GM04503 (cell line): ENCODE measurements around the gene CFC1B.
"Not testable (repeated sequence)": the region's sequence is repeated elsewhere in the genome, so short reads cannot be mapped to it uniquely, and the experiment has no call there.

Source experiments
- DNase-seq: peaks from one replicate; pipeline ENCODE4 v3.0.0-alpha.2; 2012; ENCODE audit warnings: low read depth

CFC1B gene

DNA sequence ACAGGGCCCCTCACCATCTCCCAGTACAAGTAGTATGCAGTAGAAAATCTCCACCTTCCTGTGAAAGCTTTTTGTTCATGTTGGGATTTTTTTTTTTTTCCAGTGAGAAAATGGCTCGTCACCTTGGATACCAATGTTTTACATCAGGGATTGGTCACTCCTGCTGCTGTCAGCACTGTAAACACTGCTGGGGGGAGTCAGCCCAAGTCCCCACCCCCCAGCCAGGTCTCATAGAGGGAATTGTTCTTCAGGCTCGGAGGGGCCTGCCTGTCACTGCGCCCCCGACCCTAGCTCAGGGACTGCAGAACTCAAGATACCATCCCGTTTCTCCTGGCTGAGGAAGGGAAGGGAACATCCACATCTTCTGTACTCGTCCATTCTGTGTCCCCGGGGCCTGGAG lies at the start of gene CFC1B:
CFC1B (plus strand) TSS at position 231 of the 400 bp plus-strand sequence. CDS start 263 bp downstream, outside the sequence.
- not testable (repeated sequence) for DNase-seq

DNA sequence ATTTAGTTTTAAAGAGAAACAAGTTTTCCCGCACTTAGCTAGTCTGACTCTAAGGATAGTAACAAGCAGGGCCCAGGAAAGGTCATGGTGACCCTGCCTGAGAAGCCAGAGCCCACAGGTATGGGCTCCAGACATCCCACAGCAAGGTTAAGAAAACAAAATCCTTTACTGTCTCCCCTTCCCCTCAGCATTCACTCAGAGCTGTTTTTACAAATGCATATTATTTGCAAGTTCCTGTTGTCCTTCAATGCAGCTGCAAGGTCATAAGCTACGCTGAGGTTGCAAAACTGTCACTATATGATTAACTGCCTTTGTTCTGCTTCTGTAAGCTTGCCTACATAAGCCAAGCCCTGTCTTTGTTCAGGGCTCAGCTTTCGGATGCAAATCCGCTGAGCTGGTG lies 29.9 kb upstream of the CFC1B start:
- DNase-seq, result not testable (repeated sequence)

DNA sequence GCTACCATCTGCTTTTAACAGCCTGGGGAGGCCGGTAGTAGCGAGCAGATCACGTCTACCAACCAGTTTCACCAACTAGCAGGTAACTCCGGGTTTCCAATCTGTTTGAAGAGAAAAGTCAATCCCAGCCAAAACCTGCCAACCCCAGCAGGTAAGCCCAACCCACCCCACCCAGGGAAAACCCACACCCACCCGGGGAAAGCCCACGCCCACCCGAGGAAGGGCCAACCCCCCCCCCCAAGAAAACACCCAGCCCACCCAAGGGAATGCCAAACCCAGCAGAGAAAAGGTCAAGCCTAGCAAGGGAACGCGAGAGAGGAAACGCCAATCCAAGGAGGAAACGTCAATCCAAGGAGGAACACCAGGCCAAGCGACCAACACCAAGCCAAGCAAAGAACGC lies 11.8 kb upstream of the CFC1B start, which contains the start of gene POTEI:
POTEI (minus strand) TSS at position 101 of the 400 bp plus-strand sequence; CDS start at position 8, 93 bp downstream.
- DNase-seq, result not testable (repeated sequence)

DNA sequence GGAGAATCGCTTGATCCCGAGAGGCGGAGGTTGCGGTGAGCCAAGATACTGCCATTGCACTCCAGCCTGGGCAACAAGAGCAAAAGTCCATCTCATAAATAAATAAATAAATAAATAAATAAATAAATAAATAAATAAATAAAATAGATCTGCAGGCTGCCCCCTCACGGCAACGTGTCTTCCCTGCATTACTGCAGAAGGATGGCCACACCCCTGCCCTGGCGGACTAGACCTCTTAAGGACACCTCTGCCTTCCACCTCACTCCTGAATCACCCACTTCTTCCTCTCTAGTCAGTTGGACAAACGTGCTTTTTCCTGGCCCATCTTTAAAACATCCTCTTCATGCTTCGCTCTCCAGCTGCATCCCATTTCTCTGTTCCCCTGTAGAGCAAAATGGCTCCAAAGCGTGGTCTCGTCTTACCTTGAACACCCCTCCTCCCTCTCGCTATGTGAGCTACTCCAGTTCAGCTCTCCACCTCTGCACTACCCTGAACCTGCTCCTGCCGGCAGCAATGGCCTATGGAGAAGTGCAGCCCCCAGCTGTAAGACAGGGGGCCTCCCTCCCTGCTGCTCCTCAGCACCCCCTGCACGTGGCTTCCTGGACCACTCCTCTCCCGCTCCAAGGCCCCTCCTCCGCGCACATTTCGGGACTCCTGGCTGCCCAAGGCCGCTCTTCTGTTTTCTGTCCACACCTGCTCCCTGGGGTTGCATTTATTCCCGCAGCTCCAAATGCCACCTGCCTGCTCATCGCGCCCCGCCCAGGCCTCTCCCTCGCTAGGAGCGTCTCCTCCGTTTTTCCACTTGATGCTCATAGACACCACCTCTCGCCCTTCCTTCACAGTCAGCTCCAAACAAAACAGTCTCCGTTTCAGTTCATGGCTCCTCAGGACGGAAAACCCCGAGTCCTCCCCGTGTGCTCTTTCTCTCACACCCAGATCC lies 9.9 kb upstream of the CFC1B start:
- DNase-seq, result not testable (repeated sequence)

DNA sequence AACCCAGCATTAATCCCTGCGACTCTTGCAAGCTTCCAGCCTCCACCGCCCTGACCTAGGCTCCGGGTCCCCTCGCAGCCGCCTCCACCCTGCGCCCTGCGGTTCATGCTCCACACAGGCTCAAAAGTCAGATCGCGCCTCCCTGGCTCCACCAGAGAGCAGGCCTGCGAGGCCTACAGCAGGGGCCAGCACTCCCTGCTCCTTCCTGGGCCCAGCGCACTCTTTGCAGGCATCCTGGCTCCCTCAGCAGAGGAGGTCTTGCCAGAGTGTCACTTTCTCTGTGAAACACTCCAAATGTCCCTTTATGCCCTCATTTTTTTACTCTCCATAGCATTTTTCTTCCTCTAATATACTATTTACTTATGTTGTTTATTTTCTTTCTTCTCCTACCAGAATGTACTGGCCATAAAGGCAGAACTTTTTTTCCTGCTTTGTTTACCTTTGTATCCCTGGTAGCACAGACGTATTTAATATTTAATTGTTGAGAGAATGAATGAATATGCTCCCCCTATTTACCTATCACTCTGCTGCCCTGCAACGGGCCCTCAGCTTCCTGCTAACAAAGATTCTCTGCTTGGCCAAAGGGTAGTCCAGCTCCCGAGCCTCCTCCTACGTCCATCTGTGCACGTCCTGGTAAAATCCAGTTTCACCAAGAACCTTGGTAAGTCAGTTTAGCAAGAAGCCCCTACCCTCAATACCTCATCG lies 9.1 kb upstream of the CFC1B start:
- DNase-seq, result not testable (repeated sequence)

DNA sequence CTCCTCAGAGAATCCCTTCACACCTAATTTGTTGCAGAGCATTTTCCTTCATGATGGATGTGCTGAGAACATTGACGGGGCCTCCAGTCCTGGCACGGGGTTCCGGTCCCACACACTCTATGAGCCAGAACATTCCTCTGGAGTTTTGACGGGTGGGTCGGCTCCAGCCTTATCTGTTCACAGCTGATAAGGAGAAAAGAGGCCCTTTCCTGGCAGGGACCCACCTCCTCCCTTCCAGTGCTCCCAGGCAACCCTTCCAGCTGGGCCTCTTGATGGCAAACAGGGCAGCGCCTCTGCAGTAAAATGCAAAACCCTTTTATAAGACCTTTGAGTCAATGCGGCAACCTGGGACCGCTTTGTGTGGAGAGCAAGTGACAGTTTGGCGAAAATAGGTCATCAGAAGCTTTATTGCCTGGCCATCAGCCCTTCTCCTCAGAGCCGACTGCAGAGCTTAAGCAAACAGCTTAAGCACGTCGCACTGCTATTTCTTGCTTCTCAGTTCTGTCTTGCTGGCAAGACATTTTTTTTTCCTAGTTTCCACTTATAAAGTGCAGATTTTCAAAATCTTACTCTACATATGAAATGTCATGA lies 2.4 kb upstream of the CFC1B start:
- not testable (repeated sequence) for DNase-seq

DNA sequence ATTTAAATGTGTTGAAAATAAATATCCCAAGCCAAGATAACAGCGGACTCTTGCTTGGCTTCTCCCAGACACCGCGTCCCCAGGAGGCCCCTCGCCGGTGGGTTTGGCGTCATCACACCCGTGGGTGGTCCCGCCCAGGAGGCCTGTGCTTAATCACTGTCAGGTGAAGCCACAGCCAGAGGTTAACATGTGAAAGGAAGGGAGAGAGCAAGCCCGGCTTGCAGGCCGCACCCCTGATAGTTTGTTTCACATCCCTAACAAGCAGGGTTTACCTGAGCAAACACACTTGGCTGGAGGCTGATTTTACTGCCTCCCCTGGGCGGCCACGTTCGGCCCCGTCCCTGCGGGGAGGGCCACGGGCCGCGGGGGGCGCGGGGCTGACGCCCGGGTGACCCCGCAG lies 1.4 kb downstream of the CFC1B start:
- not testable (repeated sequence) for DNase-seq

DNA sequence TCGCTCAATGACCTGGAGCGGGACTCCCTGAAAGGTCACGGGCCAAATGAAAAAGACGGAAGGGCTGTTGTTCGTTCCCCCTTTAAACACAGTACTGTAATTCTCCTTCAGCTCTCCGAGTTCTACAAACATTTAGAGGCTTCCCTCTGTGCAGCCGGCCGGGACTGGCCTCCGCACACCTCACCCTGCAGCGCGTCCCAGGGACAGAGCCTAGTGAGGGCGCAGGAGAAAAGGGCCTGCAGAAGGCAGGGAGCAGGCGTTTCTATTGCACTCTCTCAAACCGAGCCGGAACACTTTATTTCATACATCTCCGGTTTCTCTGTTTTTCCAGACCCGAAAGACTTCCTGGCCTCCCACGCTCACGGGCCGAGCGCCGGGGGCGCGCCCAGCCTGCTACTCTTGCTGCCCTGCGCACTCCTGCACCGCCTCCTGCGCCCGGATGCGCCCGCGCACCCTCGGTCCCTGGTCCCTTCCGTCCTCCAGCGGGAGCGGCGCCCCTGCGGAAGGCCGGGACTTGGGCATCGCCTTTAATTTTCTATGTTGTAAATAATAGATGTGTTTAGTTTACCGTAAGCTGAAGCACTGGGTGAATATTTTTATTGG lies 6.4 kb downstream of the CFC1B start:
- not testable (repeated sequence) for DNase-seq

DNA sequence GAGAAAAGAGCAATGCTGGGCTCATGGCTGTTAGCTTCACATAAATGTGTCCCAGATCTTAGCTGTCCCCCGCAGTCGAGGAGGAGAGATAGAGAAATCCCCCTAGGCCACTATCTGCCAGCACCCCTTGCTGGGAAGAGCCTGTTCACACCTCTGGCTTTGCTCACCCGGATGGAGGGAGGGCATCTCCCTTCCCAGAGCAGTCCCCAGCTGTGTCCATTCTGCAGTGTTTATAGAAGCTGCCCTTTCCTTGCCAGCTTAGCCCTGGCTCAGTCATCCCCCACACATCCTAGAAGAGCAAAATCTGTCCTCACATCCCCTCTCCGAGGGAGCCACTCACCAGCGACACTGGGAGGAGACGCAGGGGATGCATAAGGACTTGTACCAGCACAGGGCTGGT lies 8.5 kb downstream of the CFC1B start:
- not testable (repeated sequence) for DNase-seq

DNA sequence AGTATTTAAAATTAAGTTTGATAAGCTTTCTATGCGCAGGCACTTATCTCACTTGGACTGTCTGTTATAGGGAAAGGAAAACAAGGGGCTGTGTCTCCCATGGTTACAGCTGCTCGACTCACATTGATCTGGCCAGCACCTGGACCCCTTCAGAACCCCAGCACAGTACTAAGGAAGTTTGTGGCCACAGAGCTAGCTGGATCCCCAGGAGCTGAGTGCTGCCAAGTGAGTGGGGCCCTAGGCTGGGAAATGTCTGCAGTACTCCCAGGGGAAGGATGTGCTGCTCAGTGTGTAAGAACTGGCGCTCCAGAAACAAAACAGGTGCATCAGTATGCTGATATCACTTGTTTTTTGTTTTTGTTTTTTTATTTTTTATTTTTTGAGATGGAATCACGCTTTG lies 9.2 kb downstream of the CFC1B start:
- not testable (repeated sequence) for DNase-seq

DNA sequence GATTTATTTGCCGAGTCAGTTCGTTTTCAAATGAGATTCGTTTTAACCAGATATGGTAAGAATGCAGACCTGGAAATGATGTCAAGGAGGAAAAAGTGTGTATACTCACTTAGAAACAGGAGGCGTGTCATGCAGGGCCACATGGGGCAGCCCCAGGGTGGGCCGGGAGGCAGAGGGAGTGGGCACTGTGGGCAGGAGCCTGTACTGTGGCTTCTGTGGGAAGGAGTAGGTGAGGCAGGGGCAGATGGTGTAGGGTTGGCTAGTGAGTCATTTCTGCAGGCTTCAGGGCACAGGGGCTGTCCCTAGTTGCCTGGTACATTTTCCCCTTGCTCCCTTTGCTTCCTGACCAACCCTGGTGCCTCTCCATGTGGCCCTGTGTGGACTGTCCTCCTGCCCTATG lies 10.2 kb downstream of the CFC1B start:
- DNase-seq, result not testable (repeated sequence)

DNA sequence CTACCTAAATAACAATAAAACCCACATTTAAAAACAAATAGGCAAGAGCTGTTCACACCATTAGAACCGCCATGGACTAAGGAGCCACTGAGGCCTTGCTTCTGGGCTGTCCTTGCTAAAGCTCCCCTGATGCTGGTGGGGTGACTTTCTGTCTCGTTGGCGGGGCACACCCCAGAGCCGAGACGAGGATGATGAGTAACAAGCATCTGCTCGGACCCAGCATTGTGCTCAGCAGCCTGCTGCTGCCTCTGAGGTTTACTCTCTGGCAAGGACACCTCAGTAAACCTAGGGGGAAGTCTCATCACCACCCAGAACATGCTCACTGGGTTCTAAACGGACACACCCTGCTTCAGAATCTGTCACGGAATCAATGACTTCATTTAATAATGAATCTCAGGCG lies 10.7 kb downstream of the CFC1B start:
- not testable (repeated sequence) for DNase-seq

DNA sequence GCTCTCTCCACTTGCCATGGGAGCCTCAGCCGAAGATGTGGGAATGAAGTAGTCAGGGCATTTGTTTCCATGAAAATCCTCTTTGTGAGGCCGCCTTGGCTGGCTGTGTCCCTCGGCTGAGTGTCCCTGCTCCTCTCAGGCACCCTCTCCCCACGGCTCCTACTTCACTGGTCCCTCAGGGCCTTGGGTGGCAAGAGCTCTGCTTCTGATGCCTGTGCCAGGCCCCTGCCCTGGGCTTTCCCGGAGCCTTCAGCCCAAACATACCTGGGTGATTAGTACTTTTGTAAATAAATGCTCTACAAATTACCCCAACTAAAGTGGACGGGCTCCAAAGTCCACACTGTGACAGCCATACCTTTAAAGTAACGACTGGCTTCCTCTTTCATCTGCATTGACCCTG lies 15.6 kb downstream of the CFC1B start:
- not testable (repeated sequence) for DNase-seq

DNA sequence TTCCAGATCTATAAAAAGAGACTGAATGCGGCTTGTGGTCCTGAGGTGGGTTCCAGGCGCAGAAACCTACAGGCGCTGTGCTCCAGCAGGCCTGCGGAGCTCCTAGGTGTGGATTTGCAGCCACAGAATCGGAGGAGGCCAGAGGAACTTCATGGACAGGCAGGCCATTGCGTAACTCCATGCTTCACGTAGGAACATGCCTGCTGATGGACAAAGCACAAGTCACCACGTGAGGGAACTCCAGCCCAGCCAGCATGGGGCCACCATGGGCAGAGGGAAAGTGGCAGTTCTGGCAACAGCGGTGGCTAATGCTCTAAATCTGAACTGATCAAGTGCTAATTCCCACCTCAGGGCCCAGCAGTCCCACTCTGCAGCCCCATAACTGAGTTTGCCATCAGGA lies 17.2 kb downstream of the CFC1B start:
- not testable (repeated sequence) for DNase-seq

DNA sequence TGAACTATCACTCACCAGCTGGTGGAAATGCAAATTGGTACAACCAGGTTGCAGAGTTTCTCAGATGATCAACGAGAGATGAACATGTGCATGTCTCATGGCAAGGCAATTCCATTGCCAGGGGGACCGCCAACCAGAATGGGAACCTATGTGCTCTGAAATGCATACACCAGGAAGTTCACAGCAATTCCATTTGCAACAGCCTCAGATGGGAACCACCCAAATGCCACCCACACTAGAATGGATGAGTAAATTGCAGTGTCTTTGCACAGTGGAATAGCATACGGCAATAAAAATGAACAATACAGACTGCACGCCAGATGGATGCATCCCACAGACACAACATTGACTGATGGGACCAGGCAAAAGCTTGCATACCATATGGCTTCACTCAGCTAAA lies 21.8 kb downstream of the CFC1B start:
- DNase-seq, result not testable (repeated sequence)

DNA sequence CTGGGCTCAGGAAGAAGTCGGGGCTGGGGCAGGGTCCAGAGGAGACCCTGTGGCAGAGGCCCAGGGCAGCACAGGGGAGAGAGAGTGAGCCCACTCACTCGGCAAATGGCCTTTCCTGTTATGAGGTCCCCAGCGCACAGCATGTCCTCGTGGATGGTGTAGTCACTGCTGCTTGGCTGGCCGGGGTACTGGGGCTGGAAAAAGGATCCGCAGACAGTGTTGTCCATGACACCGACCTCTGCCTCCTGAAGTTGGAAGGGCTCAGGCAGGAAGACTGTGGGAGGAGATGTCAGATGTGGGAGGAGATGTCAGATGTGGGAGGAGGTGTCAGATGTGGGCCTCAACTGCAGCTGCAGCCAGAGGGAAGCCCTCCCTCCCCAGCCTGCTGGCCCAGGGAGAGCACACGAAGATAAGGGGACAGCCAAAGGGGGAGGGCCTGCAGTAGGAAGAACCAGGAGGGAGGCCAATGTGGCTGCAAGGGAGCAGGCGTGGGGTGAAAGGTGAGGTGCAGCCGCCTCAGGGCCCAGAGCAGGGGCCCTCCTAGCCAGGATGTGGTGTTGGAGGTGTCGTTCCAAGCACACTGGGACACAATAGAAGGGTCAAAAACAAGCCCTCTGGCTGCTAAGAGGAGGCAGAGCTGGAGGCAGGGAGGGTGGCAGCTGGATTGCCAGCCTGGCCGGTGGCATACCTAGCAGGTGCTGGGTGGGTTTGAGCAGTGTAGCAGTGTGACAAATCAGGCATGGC lies 22.9 kb downstream of the CFC1B start:
- not testable (repeated sequence) for DNase-seq

DNA sequence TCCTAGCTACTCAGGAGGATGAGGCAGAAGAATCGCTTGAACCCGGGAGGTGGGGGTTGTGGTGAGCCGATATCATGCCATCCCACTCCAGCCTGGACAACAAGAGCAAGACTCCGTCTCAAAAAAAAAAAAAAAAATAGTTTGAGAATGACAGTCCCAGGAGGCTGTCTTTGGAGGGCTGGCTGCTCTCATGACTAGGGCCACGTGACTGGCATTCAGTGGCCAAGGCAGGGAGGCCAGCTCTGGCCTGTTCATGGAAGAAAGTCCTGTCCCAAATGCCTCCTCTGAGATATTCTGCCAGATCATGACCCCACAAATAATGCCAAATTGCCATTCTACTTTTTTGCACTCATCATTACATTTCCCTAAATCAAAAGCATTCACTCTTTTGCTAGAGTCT lies 24.0 kb downstream of the CFC1B start:
- not testable (repeated sequence) for DNase-seq

DNA sequence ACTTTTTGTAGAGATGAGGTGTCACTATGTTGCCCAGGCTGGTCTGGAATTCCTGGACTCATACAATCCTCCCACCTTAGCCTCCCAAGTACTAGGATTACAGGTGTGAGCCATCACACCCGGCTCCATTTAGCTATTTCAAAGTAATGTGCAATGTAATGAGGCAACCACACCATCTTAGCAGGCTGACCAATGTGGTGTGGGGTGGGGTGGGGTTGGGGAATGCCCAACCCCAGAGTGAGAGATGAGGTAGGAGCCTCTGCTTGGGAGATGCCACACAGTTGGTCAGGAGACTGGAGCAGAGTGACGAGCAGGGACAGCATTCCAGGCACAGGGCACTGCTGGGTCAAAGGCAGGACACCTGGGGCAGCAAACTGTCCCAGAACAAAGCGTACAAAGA lies 27.4 kb downstream of the CFC1B start:
- DNase-seq, result not testable (repeated sequence)

DNA sequence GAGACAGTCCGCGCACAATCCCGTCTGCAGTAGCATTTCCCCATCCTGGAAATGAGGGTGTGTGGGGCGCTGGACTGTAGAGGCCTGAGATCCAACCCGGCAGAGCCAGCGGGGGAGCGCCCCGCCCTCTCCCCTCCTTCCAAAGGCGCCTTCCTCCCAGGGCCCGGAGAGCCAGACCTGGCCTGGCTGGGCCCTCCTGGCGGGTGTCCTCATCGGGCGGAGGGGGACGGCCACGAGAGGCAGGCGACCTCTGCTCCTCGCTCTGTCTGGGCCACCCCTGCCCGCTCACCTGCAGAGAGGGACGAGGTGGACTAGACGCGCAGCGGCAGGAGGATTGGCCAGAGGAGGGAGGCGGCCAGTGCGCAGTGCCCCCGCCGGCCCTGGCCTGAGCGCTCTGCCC lies 28.5 kb downstream of the CFC1B start:
- DNase-seq, result not testable (repeated sequence)

DNA sequence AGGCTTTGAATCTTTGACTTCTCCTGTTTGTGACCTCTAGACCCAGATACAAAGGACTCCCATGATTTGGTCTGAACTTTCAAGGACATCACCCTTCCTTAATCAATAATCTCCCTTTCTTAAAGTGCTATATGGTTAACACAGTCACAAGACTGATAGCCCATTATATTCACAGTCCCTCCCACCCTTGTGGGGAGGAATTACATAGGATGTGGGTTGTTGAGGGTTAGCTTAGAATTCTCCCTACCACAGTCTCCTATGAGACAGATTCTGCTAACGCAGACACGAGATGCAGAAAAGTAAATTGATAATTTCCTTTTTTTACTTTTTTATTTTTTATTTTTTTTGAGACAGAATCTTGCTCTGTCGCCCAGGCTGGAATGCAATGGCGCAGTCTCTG lies 33.2 kb downstream of the CFC1B start:
- DNase-seq, result not testable (repeated sequence)

DNA sequence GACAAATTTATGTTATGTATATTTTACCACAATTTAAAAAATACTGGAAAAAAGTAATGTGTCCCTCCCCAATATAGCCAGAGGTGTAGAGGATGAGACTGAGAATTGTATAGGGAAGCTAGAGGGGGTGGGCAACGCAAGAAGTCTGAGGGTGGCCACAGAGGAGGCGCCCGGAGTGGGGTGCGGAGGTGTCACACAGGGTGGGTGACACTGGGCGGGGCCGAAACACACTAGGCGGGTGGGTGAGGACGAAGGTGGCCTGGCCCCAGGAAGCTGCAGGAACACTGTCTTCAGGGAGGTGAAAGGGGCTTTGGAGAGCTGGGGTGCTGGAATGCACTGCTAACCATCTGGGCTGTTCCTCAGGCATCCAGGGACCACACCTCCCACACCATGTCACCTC lies 35.4 kb downstream of the CFC1B start:
- not testable (repeated sequence) for DNase-seq
